Embryonic facial prominence (tissue), 1 donor: ENCODE results near the gene RLN3.

Experiments
- DNase-seq: peaks from one replicate; pipeline ENCODE4 v3.0.0-alpha.2; 2016; ENCODE audit errors: extremely low spot score

Gene RLN3

DNA sequence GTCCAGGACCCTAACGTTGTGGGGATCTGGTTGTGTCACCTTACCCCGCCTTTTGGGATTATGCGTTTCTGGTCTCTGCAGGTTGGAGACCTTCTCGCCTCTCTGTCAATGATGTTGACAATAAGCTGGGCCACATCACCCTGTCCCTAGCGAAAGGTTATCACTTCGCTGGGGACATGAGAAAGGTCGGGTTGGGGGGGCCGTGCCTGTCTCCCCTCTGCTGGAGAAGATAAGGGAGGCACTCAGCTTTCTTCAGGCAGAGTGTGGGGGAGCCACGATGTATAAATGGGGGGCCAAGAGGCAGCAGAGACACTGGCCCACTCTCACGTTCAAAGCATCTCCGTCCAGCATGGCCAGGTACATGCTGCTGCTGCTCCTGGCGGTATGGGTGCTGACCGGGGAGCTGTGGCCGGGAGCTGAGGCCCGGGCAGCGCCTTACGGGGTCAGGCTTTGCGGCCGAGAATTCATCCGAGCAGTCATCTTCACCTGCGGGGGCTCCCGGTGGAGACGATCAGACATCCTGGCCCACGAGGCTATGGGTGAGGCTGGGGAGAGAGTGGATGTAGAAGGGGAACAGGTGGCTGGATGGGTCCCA is at the start of gene RLN3:
Gene RLN3 (plus strand): TSS at position 293 of the 595 bp plus-strand sequence. CDS start 57 bp downstream, at position 350.
- no peak for DNase-seq

GRCh38 chr19:13978351-13979243 is 49.4 kb upstream of the RLN3 start:
- peak; percentile 94 for DNase-seq

- no peak for DNase-seq
Observed at GRCh38 chr19:13979244-13979615, 48.7 kb upstream of the RLN3 start.

- no peak for DNase-seq
Observed at GRCh38 chr19:13979686-13980085, 48.3 kb upstream of the RLN3 start.

DNA sequence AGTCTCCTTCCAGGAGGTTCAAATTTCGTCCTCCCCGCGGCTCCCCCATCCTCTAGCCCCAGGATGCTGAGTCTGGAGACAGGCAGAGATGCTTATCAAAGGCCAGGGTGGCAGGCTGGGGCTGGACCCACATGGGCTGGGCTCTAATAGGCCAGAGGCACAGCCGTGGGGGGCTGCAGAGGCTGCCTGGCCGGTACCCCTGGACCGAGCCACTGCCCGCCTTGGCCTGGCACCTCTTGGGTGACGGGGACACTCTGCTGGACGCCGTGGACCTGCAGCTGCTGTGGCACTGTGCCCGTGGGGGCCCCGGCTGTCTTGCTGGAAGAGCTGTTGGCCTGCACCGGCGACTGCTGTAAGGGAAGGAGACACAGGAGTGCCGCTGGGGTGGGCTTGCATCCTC is 47.6 kb upstream of the RLN3 start:
- DNase-seq = no peak

DNA sequence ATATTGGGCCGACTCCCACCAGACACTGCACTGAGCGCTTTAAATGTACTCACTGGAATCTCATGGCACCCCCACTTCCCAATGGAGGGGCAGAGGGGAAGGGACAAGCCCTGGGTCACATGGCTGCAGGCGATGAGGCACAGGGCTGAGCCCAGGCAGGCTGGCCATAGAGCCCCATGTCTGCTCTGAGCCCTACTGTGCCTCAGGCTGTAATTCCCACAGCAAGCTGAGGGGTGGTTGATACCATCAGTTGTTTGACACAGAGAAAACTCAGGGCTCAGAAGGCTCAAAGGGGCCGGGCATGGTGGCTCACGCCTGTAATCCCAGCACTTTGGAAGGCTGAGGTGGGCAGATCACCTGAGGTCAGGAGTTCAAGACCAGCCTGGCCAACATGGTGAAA is 46.9 kb upstream of the RLN3 start:
- no peak for DNase-seq

DNA sequence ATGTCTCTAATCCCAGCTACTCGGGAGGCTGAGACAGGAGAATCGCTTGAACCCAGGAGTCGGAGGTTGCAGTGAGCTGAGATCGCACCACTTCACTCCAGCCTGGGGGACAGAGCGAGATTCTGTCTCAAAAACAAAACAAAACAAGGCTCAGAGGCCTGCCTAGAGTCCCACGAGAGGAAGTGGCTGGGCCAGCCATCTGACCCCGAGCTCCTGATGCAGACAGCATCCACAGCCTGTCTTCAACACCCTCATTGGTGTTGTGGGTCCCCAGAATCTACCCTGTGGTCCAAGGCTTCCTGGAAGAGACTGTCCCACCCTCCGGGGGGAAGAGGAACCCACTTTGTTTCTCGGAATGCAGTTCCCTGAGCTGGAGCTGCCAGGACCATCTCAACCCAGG is 46.5 kb upstream of the RLN3 start:
- no peak for DNase-seq

DNA sequence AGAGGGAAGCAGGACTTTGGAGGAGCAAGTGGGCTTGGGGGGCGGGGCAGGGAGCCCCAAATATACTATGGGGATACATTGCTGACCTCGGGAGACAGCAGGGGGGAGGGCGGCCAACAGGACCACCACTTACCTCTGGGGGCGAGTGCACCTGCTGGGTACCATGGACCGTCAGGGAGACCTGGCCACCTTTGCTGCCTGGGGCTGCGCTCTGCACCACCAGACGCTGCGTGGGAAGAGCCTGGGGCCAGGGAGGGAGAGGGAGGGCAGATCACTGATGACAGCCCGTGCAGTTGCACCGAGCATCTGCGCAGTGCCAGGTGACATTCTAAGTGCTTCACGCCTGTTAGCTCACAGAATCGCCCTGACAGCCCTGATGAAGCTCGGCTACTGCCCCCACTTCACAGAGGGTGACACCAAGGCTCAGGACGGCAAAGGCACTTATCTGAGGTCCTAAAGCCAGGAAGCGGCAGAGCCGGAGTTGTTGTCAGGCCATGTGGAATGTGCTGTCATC is 45.9 kb upstream of the RLN3 start:
- DNase-seq = no peak

GRCh38 chr19:13982773-13983172 is 45.2 kb upstream of the RLN3 start:
- no peak for DNase-seq

DNA sequence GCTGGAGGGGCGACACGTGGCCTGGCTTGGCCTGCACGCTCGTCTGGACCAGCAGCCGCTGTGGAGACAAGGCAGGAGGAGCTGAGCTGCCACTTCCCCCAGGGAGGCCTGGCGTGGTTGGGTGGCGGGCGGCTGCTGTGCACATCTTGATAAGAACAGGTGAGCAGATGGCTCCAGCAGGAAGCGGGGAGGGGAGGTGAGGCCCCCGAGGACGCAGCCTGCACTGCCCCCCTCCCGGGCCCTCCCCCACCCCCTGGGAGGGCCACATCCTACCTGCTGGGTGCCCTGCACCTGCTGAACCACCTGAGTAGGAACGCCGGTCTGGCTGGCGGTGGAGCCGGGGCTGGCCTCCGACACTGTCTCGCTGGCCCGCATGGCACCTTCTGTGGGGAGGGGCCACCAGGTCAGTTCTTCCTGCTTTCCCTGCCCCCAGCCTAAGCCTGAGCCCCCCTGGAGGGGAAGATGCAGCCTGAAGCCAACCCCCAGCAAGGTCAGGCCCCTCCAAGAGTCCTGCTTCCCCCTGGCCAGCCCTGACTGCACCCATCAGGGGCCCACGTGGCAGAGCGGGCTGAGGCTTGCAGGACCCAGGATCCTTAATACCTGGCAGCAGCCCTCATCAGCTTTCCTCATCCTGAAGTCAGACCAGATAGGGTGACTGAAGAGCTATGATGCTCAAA is 44.6 kb upstream of the RLN3 start:
- DNase-seq = no peak

DNA sequence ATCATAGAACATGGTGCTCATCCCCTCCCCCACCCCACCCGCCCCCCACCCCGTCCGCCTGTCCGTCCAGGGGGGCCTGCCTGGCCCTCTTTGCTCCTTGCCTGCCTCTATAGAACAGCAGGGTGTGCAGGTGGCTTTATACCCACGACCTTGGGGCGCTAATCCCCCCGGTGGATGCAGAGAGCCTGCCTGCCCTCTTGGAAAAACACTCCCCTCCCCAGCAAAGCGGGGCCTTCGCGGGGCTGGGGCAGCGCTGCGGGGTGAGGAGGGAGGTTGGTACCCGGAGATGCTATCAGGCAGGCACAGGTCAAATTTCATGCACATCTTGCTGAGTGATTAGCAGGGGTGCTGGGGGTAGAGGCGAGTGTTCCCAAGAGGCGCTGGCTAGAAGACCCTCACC is 43.8 kb upstream of the RLN3 start:
- DNase-seq = no peak

- no peak for DNase-seq
Observed at GRCh38 chr19:13984875-13985741, 42.8 kb upstream of the RLN3 start.

DNA sequence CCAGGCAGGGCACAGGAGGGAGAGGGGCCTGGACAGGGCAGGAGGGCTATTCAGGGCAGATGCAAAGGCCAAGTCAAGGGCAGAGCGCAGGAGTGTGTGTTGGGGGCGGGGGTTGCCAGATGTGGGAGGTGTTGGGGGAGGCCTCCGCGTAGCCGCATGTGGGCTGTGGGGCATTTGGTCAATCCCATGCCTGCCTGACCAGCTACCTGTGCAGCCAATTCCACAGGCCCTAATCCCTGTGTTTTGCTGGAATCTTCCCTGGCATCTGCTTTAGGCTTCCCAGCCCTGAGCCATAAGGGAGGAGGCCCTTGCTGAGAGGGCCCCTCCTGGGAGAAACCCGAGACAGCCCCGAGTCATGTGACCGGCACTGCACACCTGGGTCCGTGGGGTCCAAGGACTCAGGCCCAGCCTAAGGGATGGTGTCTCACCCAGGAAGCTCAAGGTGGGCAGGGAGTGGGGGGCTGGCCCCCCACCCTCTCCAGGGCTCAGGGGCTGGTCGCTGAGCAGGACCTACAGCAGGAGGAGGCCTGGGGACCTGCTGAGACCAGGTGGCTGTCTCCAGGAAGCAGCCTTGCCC is 42.1 kb upstream of the RLN3 start:
- no peak for DNase-seq

GRCh38 chr19:13986348-13986904 is 41.5 kb upstream of the RLN3 start:
- DNase-seq = no peak

DNA sequence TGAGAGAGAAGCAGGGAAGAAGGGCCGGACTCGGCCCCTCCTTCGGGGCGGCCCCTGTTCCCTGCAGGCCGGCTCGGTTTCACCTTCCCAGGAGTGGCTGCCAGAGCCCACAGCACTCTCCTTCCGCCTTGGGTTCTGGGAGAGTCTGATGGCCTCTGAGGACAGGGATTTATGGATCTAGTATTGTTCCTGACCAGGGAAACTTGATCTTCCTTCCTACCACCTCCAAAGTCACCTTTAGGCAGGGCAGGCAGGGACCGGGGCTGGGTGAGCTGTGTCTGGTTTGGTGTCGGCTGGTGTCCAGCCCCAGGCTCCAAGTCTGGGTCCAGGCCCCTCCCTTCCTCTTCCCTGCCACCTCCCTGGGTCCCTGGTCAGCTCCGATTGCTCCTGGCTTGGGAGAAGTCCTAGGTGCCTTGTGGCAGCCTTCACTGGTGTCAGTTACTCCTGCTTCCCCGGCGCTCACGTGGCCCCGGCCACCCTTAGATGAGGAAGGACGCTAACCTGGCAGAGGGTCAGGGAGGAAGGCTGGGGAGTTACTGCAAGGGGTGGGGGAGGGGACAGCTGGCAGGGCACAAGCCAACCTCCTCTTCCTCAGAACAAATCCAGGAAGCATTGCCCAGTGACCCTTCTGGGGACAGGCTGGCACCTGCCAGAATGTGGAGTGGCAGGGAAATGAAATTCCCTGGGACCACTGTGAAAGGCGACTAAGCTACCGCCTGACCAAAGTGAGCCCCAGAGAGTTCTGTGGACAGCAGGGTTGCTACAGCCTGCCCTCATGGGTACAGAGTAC is 40.7 kb upstream of the RLN3 start:
- no peak for DNase-seq

DNA sequence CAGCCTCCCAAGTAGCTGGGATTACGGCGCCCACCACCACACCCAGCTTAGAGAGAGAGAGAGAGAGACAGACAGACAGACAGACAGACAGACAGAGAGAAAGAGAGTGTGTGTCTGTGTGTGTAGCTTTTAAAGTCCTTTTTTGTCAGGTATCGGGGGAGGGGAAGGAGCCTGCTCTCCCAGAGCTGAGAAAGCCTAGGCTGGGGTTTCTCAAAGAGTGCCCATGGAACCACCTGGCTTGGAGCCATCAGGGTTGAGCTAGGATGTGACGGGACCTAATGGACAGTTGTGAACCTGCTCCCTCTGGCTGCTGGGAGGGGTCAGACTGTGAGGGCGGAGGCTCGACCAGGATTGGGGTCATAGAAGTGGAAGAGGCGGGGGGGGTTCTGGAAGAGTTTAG is 38.5 kb upstream of the RLN3 start:
- DNase-seq = no peak

DNA sequence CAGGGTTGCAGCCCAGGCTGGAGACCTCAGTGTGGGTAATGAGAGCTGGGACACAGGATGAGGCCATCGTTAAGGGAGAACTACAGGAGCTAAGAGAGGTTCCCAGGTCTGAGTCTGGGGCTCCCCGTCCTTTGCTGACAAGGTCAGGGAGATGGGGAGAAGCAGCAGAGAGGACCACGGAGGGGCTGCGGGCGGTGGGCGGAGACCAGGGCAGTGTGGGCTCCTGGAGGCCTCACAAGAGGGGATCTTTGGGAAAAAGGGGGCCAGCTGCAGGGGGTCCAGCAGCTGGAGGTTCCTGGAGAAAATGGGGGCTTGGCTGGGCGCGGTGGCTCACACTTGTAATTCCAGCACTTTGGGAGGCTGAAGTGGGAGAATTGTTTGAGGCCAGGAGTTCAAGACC is 37.9 kb upstream of the RLN3 start:
- no peak for DNase-seq

- no peak for DNase-seq
Observed at GRCh38 chr19:13992025-13992424, 35.9 kb upstream of the RLN3 start.

GRCh38 chr19:13993590-13994300 is 34.2 kb upstream of the RLN3 start:
- DNase-seq = no peak
